ENCODE data around the gene ASIC4.

Gene ASIC4

DNA sequence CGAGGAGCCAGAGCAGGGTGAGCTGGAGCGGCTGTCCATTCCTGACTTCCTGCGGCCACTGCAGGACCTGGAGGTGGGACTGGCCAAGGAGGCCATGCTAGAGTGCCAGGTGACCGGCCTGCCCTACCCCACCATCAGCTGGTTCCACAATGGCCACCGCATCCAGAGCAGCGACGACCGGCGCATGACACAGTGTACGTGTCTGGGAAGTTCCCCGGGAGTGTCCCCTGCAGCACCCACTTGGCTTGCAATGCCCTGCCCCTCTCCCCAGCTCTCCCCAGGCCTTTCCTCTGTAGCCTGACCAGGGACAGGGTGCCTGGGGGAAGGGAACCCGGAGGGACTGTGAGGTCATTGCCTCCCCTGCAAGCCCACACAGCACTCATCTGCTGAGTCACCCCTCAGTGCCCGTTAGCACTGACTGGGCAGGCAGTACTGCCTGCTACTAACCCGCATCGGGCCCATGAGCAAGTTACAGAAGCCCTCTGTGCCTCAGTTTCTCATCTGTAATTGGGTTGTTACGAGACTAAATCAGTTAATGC lies 45.0 kb upstream of the ASIC4 start:
- TF ChIP-seq, protein P1, sequence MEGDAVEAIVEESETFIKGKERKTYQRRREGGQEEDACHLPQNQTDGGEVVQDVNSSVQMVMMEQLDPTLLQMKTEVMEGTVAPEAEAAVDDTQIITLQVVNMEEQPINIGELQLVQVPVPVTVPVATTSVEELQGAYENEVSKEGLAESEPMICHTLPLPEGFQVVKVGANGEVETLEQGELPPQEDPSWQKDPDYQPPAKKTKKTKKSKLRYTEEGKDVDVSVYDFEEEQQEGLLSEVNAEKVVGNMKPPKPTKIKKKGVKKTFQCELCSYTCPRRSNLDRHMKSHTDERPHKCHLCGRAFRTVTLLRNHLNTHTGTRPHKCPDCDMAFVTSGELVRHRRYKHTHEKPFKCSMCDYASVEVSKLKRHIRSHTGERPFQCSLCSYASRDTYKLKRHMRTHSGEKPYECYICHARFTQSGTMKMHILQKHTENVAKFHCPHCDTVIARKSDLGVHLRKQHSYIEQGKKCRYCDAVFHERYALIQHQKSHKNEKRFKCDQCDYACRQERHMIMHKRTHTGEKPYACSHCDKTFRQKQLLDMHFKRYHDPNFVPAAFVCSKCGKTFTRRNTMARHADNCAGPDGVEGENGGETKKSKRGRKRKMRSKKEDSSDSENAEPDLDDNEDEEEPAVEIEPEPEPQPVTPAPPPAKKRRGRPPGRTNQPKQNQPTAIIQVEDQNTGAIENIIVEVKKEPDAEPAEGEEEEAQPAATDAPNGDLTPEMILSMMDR (IDR thresholded peaks at IDR 0.05; ENCODE audit: low read depth, low read length) = no peak
- peak; percentile 49 to 64 for DNase-seq (ENCODE audit: low read depth in 2 of 2)
- no peak overlapping the region for H3K4me3 ChIP-seq (replicated peaks in 1 of 2; ENCODE audit: low read depth in 2 of 2, low read length in 2 of 2)

DNA sequence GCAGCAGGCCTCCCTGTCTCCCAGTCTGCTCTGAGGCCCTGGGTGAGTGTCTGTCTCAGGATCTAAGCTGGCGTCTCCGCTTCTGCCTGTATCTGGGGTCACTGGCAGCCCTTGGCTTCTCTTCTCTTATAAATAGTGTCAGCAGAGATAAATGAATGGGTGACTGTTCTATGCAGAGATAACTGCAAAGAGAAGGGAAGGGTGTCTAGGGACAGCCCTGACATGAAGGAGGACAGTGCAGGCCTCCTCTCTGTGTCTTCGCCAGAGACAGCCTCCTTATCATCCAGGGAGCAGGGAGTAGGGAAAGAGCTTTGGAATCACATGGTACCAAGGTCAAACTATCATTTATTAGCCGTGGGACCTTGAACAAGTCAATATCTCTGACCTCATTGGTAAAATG lies 43.9 kb upstream of the ASIC4 start:
- TF ChIP-seq, protein P1 (IDR thresholded peaks at IDR 0.05; ENCODE audit: low read depth, low read length) = no peak
- H3K4me3 ChIP-seq (replicated peaks in 1 of 2; ENCODE audit: low read depth in 2 of 2, low read length in 2 of 2) = no peak overlapping the region
- DNase-seq (ENCODE audit: low read depth in 2 of 2) = no peak

DNA sequence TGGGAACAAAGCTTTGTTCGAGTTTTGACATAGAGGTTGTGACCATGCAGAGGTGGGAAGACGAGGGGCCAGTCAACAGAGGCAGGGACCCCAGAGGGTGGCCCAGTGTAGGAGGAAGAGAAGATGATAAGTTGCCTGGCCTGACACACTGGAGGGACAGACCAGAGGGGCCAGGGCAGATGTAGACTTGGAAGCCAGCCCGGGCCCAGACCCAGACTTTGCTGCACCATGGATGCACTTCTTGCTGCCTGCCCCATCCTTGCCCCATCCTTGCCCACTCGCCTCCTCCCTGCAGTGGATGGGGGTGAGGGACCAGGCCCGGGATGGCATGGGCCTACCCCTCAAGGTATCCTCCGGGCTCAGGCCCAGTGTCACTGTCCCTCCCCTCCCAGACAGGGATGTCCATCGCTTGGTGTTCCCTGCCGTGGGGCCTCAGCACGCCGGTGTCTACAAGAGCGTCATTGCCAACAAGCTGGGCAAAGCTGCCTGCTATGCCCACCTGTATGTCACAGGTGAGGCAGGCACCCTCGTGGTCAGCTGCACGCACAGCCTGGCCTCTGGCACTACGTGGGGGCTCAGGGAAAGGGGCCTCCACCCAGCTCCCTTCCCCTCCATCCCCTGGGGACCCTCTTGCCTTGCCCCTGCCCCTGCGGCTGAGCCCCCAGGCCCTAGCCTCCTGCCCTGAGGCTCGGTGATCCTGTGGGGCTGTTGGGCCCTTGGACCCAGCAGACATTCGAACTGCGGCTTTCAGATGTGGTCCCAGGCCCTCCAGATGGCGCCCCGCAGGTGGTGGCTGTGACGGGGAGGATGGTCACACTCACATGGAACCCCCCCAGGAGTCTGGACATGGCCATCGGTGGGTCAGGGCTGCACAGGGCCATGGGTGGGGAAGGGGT lies 42.6 kb upstream of the ASIC4 start:
- H3K4me3 ChIP-seq (replicated peaks in 1 of 2; ENCODE audit: low read depth in 2 of 2, low read length in 2 of 2) = no peak overlapping the region
- TF ChIP-seq, protein P1 (IDR thresholded peaks at IDR 0.05; ENCODE audit: low read depth, low read length) = no peak
- DNase-seq (ENCODE audit: low read depth in 2 of 2) = no peak

DNA sequence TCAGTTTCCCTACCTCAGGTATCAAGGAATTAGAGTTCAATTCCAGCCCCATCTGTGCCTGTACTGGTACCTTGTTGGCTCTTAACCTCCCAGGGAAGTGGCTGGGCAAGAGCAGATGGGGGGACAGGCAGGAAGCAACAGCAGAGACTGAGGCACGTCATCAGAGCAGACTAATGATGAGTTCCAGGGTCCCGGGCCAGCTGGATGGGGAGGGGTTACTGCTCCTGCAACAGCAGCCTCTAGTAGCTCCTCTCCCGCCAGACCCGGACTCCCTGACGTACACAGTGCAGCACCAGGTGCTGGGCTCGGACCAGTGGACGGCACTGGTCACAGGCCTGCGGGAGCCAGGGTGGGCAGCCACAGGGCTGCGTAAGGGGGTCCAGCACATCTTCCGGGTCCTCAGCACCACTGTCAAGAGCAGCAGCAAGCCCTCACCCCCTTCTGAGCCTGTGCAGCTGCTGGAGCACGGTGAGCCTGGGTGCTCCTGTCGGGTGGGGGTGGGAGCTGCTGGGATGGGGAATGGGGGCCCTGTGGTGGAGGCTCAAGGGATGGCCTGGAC lies 41.6 kb upstream of the ASIC4 start:
- H3K4me3 ChIP-seq (replicated peaks in 1 of 2; ENCODE audit: low read depth in 2 of 2, low read length in 2 of 2) = no peak overlapping the region

DNA sequence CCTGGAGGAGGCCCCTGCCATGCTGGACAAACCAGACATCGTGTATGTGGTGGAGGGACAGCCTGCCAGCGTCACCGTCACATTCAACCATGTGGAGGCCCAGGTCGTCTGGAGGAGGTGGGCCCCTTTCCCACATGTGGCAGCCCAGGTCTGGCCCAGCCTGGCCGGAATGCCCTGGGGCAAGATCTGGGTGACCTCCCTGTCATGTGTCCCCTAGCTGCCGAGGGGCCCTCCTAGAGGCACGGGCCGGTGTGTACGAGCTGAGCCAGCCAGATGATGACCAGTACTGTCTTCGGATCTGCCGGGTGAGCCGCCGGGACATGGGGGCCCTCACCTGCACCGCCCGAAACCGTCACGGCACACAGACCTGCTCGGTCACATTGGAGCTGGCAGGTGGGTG lies 40.8 kb upstream of the ASIC4 start:
- TF ChIP-seq, protein P1 (IDR thresholded peaks at IDR 0.05; ENCODE audit: low read depth, low read length) = no peak
- DNase-seq (ENCODE audit: low read depth in 2 of 2) = no peak
- no peak overlapping the region for H3K4me3 ChIP-seq (replicated peaks in 1 of 2; ENCODE audit: low read depth in 2 of 2, low read length in 2 of 2)

More for the DNA sequence above, 41.6 kb upstream of the ASIC4 start:
- TF ChIP-seq, protein P1 (IDR thresholded peaks at IDR 0.05; ENCODE audit: low read depth, low read length) = no peak
- DNase-seq (ENCODE audit: low read depth in 2 of 2) = no peak

DNA sequence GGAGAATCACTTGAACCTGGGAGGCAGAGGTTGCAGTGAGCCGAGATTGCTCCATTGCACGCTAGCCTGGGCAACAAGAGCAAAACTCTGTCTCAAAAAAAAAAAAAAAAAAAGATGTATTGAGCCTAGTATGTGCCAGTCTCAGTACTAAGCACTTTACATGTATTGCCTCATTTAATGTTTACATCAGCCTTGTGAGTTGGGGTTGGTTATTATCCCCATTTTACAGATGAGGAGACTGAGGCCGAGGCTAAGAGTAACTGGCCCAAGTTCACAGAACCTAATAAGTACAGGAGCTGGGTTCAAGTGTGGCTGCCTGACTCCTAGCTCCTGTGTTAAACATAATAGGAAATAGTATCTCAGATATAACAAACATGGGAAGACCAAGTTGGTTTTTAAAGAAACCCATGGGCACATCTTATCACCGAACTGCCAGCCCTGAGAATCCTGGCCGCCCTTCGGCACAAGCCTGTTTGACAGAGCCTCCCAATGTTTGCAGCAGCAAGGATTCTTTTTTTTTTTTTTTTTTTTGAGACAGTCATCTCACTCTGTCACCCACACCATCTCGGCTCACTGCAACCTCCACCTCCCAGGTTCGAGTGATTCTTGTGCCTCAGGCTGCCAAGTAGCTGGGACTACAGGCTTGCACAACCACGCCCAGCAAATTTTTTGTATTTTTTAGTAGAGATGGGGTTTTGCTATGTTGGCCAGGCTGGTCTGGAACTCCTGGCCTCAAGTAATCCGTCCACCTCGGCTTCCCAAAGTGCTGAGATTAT lies 39.8 kb upstream of the ASIC4 start:
- no peak for DNase-seq (ENCODE audit: low read depth in 2 of 2)
- H3K4me3 ChIP-seq (replicated peaks in 1 of 2; ENCODE audit: low read depth in 2 of 2, low read length in 2 of 2) = no peak overlapping the region
- TF ChIP-seq, protein P1 (IDR thresholded peaks at IDR 0.05; ENCODE audit: low read depth, low read length) = no peak

Data from cardiac fibroblast (primary cell).